ENCODE results near the gene MED14.

- TF ChIP-seq, protein P1, sequence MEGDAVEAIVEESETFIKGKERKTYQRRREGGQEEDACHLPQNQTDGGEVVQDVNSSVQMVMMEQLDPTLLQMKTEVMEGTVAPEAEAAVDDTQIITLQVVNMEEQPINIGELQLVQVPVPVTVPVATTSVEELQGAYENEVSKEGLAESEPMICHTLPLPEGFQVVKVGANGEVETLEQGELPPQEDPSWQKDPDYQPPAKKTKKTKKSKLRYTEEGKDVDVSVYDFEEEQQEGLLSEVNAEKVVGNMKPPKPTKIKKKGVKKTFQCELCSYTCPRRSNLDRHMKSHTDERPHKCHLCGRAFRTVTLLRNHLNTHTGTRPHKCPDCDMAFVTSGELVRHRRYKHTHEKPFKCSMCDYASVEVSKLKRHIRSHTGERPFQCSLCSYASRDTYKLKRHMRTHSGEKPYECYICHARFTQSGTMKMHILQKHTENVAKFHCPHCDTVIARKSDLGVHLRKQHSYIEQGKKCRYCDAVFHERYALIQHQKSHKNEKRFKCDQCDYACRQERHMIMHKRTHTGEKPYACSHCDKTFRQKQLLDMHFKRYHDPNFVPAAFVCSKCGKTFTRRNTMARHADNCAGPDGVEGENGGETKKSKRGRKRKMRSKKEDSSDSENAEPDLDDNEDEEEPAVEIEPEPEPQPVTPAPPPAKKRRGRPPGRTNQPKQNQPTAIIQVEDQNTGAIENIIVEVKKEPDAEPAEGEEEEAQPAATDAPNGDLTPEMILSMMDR (IDR thresholded peaks at IDR 0.05), result no peak
- TF ChIP-seq POLR2A (IDR thresholded peaks at IDR 0.05), result no peak
Measured at GRCh38 chrX:40637687-40638086, 97.7 kb downstream of the MED14 start.

Data from testis (tissue), 2 donors.